GM10248 (cell line): ENCODE data around the gene SHB.

ENCODE experiments used
- CTCF ChIA-PET: fragments of 300-600 bp; sonication (Branson Sonifier 250); formaldehyde crosslinking; extraction: SDS; loops from one replicate; lab custom pipeline; 2021; ENCODE audit warnings: antibody characterized with exemption; lab: Yijun Ruan, JAX
- POLR2A ChIA-PET: fragments of 350-650 bp; sonication (Branson Sonifier 250); formaldehyde crosslinking; extraction: SDS; loops from one replicate; lab custom pipeline; 2020; ENCODE audit warnings: antibody characterized with exemption; lab: Yijun Ruan, JAX
- DNase-seq: peaks from one replicate; pipeline ENCODE4 v3.0.0; 2012; ENCODE audit errors: extremely low spot score
- CTCF ChIP-seq: IDR thresholded peaks from 2 replicates; pipeline ENCODE4 v1.5.1; 2012; ENCODE audit warnings: mild to moderate bottlenecking, low read depth; ENCODE audit errors: extremely low read depth, missing control alignments, control extremely low read depth

SHB gene

DNA sequence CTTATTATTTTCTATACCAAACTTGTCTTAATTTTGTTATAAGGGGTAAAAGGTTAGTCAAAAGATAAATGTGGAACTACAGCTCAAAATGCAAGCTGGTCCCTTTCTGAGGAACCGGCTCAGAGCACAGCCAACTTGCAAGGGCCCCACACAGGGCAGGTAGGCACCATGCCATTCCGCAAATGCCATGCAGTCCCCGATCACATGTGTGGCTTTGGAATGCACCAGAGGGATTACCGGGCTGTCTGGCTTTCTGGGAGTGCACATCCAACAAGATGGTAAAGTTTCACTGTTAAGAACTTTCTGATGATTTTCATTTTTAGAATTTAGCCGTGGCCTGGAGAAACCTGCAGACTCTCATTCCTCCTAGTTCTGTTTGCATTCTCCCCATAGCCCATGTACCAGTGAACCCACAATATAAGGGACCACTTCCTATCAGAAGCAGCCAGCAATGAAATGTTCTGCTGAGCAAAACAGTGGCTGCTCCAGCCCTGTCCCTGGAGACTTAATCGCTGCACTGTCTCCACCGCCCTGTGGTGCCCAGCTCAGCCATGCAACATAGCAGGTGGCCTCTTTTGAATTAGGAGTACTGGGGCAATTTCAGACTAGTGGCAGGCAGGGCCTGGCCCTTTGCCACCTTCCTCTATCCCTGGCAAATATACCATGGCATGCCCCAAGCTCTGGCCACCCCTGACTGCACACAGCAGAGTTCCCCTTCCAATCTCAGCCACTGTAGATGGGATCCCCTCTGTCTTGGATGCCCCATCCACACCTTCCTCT lies 11.4 kb downstream of the SHB start:
- TF ChIP-seq CTCF: no peak
- ChIA-PET CTCF (no interaction called here), POLR2A (no interaction called here)
- no peak for DNase-seq

- no peak for DNase-seq
- CTCF ChIA-PET: interaction anchor here (1.0 to 1.7 kb wide), 4 partner anchors 10 to 140 kb away, joined by 3 to 4 read pairs (median 3); no protein-coding TSS in a partner anchor
- TF ChIP-seq CTCF: no peak
- POLR2A ChIA-PET: no interaction called here
These were observed 14.4 kb downstream of the SHB start for GRCh38 chr9:38054653-38055052.

GRCh38 chr9:38053697-38054461 lies 15.1 kb downstream of the SHB start:
- POLR2A ChIA-PET: no interaction called here
- no peak for DNase-seq
- no peak for TF ChIP-seq CTCF
- CTCF ChIA-PET: interaction anchor here (0.7 to 3.0 kb wide), 12 partner anchors 9 to 140 kb away, joined by 3 to 17 read pairs (median 3); partner anchors contain the start of gene SHB

DNA sequence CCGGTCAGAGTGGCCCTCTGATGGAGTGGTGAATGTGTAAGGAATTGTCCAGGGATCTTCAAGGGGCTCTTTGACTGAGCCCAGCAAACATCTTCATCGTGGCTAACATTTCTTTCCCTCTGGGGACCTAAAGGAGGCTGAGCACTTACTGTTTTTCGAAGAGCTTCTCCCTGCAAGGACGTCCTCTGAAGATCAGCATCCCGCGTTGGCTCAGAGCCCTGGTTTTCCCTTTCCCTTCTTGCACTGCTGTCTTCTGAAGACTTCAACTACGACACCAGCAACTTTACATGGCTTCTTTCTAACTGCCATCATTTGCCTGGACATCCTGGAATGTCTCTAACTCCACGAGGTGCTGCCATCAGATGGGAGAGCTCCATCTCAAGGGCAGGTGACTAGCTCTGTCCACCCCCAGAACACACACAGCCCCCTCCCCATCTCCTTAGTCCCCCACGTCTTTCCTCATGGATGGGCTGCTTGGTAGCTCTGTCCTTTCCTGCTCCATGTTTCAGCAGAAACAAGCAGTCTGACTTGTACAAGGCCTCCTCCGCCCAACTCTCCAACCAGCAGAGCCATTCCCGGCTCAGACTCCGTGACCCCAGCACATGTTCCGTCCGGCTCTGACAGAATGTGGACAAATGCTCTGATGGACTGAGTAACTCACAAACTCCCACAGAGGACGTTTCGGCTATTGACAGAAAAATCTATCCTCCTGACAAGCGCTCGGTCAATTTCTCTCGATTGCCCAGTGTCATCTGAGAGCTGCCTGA lies 17.1 kb downstream of the SHB start:
- TF ChIP-seq CTCF: no peak
- CTCF ChIA-PET: interaction anchor here (0.7 to 3.0 kb wide), 5 partner anchors 9 to 55 kb away, joined by 3 to 17 read pairs (median 3); no protein-coding TSS in a partner anchor
- POLR2A ChIA-PET: interaction anchor here (1.2 kb wide), 1 partner anchor 9 kb away, joined by 3 read pairs; no protein-coding TSS in a partner anchor
- no peak for DNase-seq

- no peak for DNase-seq
- TF ChIP-seq CTCF: no peak
- POLR2A ChIA-PET: no interaction called here
- CTCF ChIA-PET: interaction anchor here (1.1 kb wide), 1 partner anchor 40 kb away, joined by 3 read pairs; no protein-coding TSS in a partner anchor
These were observed 20.6 kb downstream of the SHB start for GRCh38 chr9:38048316-38048969.
